A549 treated with CpdA at 1 μM for 4 hours (cell line): ENCODE measurements around the gene PPIP5K2. TPM values are rescaled to one million over a fixed set of nuclear protein-coding genes. Genes with fewer than 3 reads are reported as not detected.

Experiments
- total RNA-seq: library from RNA; stranded (reverse); fragments of 200-300 nt; extraction: Qiagen RNA extraction; gene quantifications from 5 replicates; pipeline ENCODE4 v1.2.3, GENCODE V29; 2022; ENCODE audit warnings: low read depth

Gene PPIP5K2
- total RNA-seq = 17.9 to 27.2 TPM (median 23.5 TPM) in 5 replicates

DNA sequence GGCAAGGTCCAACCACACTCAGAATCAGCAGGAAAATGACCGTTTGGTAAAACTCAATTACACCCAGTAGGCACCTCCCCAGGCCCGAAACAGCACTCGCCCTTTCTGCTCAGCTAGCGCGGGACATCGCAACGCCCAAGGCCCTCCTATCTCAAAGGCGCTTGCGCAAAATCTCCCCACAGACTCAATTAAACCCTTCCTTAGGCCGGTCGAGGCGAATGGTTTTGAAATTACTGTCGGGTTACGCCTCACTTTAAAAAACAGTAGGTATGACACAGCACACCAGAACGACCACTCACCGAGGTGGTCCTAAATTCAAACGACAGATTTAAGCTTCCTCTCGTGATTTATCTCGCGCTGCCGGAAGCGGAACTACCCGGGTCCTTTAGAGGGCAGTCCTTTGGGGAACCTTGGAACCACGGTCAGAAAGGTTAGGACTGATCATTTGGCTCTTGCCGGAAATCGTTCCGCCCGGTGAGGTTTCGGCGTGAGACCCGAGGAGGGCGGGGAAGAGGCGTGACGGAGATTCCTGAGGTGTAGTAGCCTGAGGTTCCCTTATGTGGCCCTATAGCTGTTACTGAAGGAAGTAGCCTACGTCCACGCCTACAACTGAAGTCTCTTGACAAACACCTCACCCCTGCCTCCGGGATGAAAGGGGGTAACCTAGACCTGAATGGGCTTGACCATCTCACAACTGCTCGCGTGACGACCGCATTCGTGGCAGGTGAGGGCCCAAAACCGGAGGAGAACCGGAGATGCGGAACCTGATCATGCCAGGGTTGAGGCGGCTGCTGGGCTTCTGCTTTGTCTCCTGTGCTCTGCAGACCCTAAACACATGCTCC is at the start of gene PPIP5K2, which contains the start of gene GIN1:
Gene PPIP5K2 (plus strand): TSS at position 537 of the 842 bp plus-strand sequence. CDS start 9,289 bp downstream, outside the sequence.
Gene GIN1 (minus strand): TSS at position 374 of the 842 bp plus-strand sequence. CDS start 11,431 bp downstream, outside the sequence.

DNA sequence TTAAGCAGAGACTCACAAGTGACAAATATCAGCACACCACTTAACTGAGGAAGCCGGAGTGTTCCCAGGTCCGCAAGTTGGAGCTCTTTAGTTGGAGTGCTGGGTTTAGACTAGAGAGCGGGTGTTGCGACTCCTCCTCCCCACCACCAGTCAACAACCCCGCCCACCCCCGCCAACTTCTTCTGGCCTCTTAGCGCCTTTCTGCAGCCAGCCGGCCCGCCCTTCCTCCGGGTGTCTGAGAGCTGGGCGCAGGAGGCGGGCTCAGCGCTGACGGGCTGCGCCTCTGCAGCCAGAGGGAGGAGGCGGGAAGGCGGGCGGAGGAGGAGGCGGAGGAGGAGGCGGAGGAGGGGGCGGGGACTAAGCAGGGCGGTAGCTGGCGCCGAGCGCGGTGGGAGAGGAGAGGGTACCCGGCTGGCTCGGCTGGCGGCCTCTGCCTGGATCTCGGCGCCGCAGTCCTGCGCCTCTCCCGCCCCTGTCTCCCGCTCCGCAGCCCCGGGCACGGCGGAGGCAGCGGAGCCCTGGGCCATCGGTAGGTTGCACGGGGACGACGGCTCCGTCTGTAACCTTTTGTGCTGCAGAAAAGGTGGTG is 138.4 kb downstream of the PPIP5K2 start, which contains the start of gene MACIR:
Gene MACIR (plus strand): TSS at position 396 of the 589 bp plus-strand sequence. CDS start 17,157 bp downstream, outside the sequence.

Other genes with a start within 250 kb of the PPIP5K2 start
- 3.9 to 6.4 TPM (median 4.3 TPM) in 5 replicates for gene GIN1, start 163 bp upstream of the PPIP5K2 start, total RNA-seq
- gene MACIR, start 138.5 kb downstream of the PPIP5K2 start, total RNA-seq = 18.5 to 20.2 TPM (median 19.9 TPM) in 5 replicates